ENCODE results near the gene CWC15. TPM values are rescaled to one million over a fixed set of nuclear protein-coding genes. Genes with fewer than 3 reads are reported as not detected.

Gene CWC15
- total and polyA plus RNA-seq, 4 donors = 17.6 to 47.0 (median 20.9) TPM

- H3K4me3 ChIP-seq (ENCODE audit: low read depth in 1 of 3, low read length in 3 of 3) = no peak overlapping the region
- WGBS = 74% methylated on average over 4 of the region's 4 CpGs
- H3K27me3 ChIP-seq (ENCODE audit: control insufficient read depth in 4 of 4, insufficient read depth in 4 of 4, low read length in 3 of 4) = no peaks in the 10 kb centered on the region
- H3K4me1 ChIP-seq (ENCODE audit: control insufficient read depth in 4 of 4, insufficient read depth in 4 of 4, low read length in 3 of 4) = peaks cover 0 to 2% (median 0%) of the 10 kb centered on the region in 4 donors
- no peak overlapping the region for H3K27ac ChIP-seq (ENCODE audit: low read depth in 1 of 2, low read length in 2 of 2)
- H3K9me3 ChIP-seq (ENCODE audit: control insufficient read depth in 4 of 4, low read length in 3 of 4) = no peaks in the 10 kb centered on the region
- no peaks in the 10 kb centered on the region for H3K36me3 ChIP-seq (ENCODE audit: control insufficient read depth in 4 of 4, insufficient read depth in 3 of 4, low read depth in 1 of 4, low read length in 3 of 4)
- H3K9ac ChIP-seq (ENCODE audit: low read depth in 1 of 2, low read length in 2 of 2) = no peak overlapping the region
- no peak for DNase-seq (ENCODE audit: low spot score)
- no peak for TF ChIP-seq RXRA (IDR thresholded peaks at IDR 0.05)
- no peak for TF ChIP-seq FOXA1 (IDR thresholded peaks at IDR 0.05)
- TF ChIP-seq GABPA (IDR thresholded peaks at IDR 0.05 in 1 of 2, conservative IDR thresholded peaks at IDR 0.05 in 1 of 2) = no peak
- no peak for TF ChIP-seq JUND (IDR thresholded peaks at IDR 0.05)
- TF ChIP-seq SP1 (IDR thresholded peaks at IDR 0.05) = no peak
- no peak for TF ChIP-seq EGR1 (IDR thresholded peaks at IDR 0.05; ENCODE audit: low read depth in 2 of 2)
- no peak for TF ChIP-seq HNF4G (IDR thresholded peaks at IDR 0.05)
- TF ChIP-seq REST (IDR thresholded peaks at IDR 0.05) = no peak
- no peak for TF ChIP-seq CTCF (IDR thresholded peaks at IDR 0.05; ENCODE audit: low read depth, low read length, missing input control)
- no peak for TF ChIP-seq ATF3 (IDR thresholded peaks at IDR 0.05)
- no peak for TF ChIP-seq TAF1 (conservative IDR thresholded peaks at IDR 0.05)
- no peak for TF ChIP-seq YY1 (IDR thresholded peaks at IDR 0.05)
Observed at GRCh38 chr11:94934362-94934761, 39.0 kb downstream of the CWC15 start.

- Histone ChIP-seq H3K27ac (ENCODE audit: low read depth in 1 of 2, low read length in 2 of 2) (peak overlapping the region in 1 of 2 donors; percentile 30), H3K9me3 (ENCODE audit: control insufficient read depth in 4 of 4, low read length in 3 of 4) (no peaks in the 10 kb centered on the region), H3K4me3 (ENCODE audit: low read depth in 1 of 3, low read length in 3 of 3) (no peak overlapping the region), H3K27me3 (ENCODE audit: control insufficient read depth in 4 of 4, insufficient read depth in 4 of 4, low read length in 3 of 4) (no peaks in the 10 kb centered on the region), H3K36me3 (ENCODE audit: control insufficient read depth in 4 of 4, insufficient read depth in 3 of 4, low read depth in 1 of 4, low read length in 3 of 4) (no peaks in the 10 kb centered on the region), H3K4me1 (ENCODE audit: control insufficient read depth in 4 of 4, insufficient read depth in 4 of 4, low read length in 3 of 4) (peaks cover 0 to 2% (median 0%) of the 10 kb centered on the region in 4 donors), H3K9ac (ENCODE audit: low read depth in 1 of 2, low read length in 2 of 2) (no peak overlapping the region)
- DNase-seq (ENCODE audit: low spot score) = no peak
- TF ChIP-seq NR2F2 (IDR thresholded peaks at IDR 0.05) (peak; percentile 95), RAD21 (IDR thresholded peaks at IDR 0.05) (no peak), GABPA (IDR thresholded peaks at IDR 0.05 in 1 of 2, conservative IDR thresholded peaks at IDR 0.05 in 1 of 2) (no peak)
- WGBS = 53% methylated on average over 5 of the region's 5 CpGs
Observed at GRCh38 chr11:94933223-94934130, 39.9 kb downstream of the CWC15 start.

Data from liver (tissue), 9 donors.